ENCODE data around the gene ADAMTS1.

Gene ADAMTS1

GRCh38 chr21:26833011-26833410 lies 12.2 kb downstream of the ADAMTS1 start:
- no peak for TF ChIP-seq CTCF (conservative IDR thresholded peaks at IDR 0.05; ENCODE audit: low read depth, low read length)
- no peak overlapping the region for H3K4me3 ChIP-seq (ENCODE audit: low read depth, low read length)
- no peak for DNase-seq (ENCODE audit: low read depth)

- DNase-seq (ENCODE audit: low read depth): no peak
- TF ChIP-seq CTCF (conservative IDR thresholded peaks at IDR 0.05; ENCODE audit: low read depth, low read length): no peak
- H3K4me3 ChIP-seq (ENCODE audit: low read depth, low read length): no peak overlapping the region
Observed at GRCh38 chr21:26832546-26832945, 12.7 kb downstream of the ADAMTS1 start.

GRCh38 chr21:26826801-26827200 lies 18.4 kb downstream of the ADAMTS1 start:
- no peak overlapping the region for H3K4me3 ChIP-seq (ENCODE audit: low read depth, low read length)
- no peak for TF ChIP-seq CTCF (conservative IDR thresholded peaks at IDR 0.05; ENCODE audit: low read depth, low read length)
- DNase-seq (ENCODE audit: low read depth): no peak

- no peak for TF ChIP-seq CTCF (conservative IDR thresholded peaks at IDR 0.05; ENCODE audit: low read depth, low read length)
- no peak for DNase-seq (ENCODE audit: low read depth)
- no peak overlapping the region for H3K4me3 ChIP-seq (ENCODE audit: low read depth, low read length)
Observed at GRCh38 chr21:26820509-26820908, 24.7 kb downstream of the ADAMTS1 start.

- H3K4me3 ChIP-seq (ENCODE audit: low read depth, low read length): no peak overlapping the region
- no peak for DNase-seq (ENCODE audit: low read depth)
- no peak for TF ChIP-seq CTCF (conservative IDR thresholded peaks at IDR 0.05; ENCODE audit: low read depth, low read length)
Observed at GRCh38 chr21:26819740-26820324, 25.4 kb downstream of the ADAMTS1 start.

- H3K4me3 ChIP-seq (ENCODE audit: low read depth, low read length): no peak overlapping the region
- no peak for TF ChIP-seq CTCF (conservative IDR thresholded peaks at IDR 0.05; ENCODE audit: low read depth, low read length)
- no peak for DNase-seq (ENCODE audit: low read depth)
Observed at GRCh38 chr21:26818906-26819305, 26.3 kb downstream of the ADAMTS1 start.

- no peak for DNase-seq (ENCODE audit: low read depth)
- H3K4me3 ChIP-seq (ENCODE audit: low read depth, low read length): no peak overlapping the region
- TF ChIP-seq CTCF (conservative IDR thresholded peaks at IDR 0.05; ENCODE audit: low read depth, low read length): no peak
Observed at GRCh38 chr21:26815197-26815596, 30.0 kb downstream of the ADAMTS1 start.
